BLaER1 treated with 17β-estradiol and CSF1 and Interleukin-3, amounts not matched to agents 10 nM and 100 nM (cell line): ENCODE data around the gene DMRTB1.
"Not testable (repeated sequence)": the region's sequence is repeated elsewhere in the genome, so short reads cannot be mapped to it uniquely, and the experiment has no call there.

Experiments used
- H3K27ac ChIP-seq, 11 experiments: shearing (Covaris generic); formaldehyde crosslinking; 2 replicates each; pipeline ENCODE4 v1.8.1; 2022
- H3K27me3 ChIP-seq, 11 experiments: shearing (Covaris generic); formaldehyde crosslinking; 2 replicates each; pipeline ENCODE4 v1.8.1; 2022
- H3K36me3 ChIP-seq, 11 experiments: shearing (Covaris generic); formaldehyde crosslinking; 2 replicates each; pipeline ENCODE4 v1.8.1; 2022
- H3K4me1 ChIP-seq, 10 experiments: shearing (Covaris generic); formaldehyde crosslinking; 2 replicates each; pipeline ENCODE4 v1.8.1; 2022
- H3K4me2 ChIP-seq, 11 experiments: shearing (Covaris generic); formaldehyde crosslinking; 2 replicates each; pipeline ENCODE4 v1.8.1; 2022
- H3K4me3 ChIP-seq, 10 experiments: shearing (Covaris generic); formaldehyde crosslinking; 2 replicates each; pipeline ENCODE4 v1.8.1; 2022
- H3K9ac ChIP-seq, 11 experiments: shearing (Covaris generic); formaldehyde crosslinking; 2 replicates each; pipeline ENCODE4 v1.8.1; 2022
- H3K9me3 ChIP-seq, 11 experiments: shearing (Covaris generic); formaldehyde crosslinking; replicated peaks in 1 of 11; 2 replicates each; pipeline ENCODE4 v1.8.1; 2022
- H4K20me1 ChIP-seq, 11 experiments: shearing (Covaris generic); formaldehyde crosslinking; 2 replicates each; pipeline ENCODE4 v1.8.1; 2022
- Cebpa-rat ChIP-seq, 11 experiments: shearing (Covaris generic); IDR thresholded peaks; 2 replicates each; pipeline ENCODE4 v1.8.1; 2022

Gene DMRTB1

DNA sequence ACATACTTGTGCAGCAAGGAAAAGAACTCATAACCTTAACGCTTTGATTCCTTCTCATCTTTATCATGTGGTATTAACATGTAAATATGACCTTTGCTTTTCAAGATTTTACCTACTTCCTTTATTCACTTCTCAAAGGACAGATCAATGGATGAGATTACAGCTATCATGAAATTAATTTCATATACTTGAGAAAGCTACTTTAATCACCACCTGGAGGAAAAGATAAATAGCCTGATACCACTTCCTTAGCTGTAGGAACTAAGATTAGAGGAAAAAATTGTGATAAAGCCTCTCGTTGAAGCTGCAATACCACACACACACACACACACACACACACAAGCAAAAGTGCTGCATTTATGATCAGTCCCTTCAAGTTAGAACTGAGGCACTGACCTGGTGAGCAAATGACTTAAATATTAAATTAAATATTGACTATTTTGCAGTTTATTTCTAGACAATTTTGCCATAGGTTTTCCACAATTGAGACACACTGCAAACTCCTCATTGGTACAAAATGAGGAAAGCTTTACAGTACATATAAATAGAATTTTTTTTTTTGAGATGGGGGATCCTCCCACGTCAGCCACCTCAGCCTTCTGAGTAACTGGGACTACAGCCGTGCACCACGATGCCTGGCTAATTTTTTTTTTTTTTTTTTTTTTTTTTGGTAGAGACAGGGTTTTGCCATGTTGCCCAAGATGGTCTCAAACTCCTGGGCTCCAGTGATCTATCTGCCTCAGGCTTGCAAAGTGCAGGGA is 27.2 kb upstream of the DMRTB1 start:
- TF ChIP-seq Cebpa-rat (IDR thresholded peaks at IDR 0.05): no peak
- no peak overlapping the region for H3K27ac ChIP-seq
- no peaks in the 10 kb centered on the region for H3K4me1 ChIP-seq
- no peak overlapping the region for H3K4me3 ChIP-seq
- H3K36me3 ChIP-seq: no peaks in the 10 kb centered on the region
- no peak overlapping the region for H3K4me2 ChIP-seq
- no peaks in the 10 kb centered on the region for H3K9me3 ChIP-seq
- H4K20me1 ChIP-seq: no peaks in the 10 kb centered on the region
- H3K9ac ChIP-seq: no peak overlapping the region
- no peaks in the 10 kb centered on the region for H3K27me3 ChIP-seq

DNA sequence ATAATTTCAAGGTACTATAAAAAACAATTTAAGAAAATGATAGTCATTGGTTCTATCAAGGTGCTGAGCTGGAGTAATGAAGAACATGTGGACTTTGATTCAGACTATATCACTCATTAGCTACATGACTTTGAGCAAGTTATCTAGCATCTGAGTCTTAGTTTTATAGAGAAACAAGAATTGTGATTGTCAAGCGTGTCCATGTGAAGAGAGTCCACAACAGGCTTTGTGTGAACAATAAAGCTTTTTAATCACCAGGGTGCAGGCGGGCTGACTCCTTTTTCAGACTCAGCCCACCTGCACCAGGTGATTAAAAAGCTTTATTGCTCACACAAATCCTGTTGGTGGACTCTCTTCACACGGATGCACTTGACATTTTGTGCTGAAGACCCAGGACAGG is 26.6 kb upstream of the DMRTB1 start:
- no peak overlapping the region for H3K4me3 ChIP-seq
- H3K36me3 ChIP-seq: no peaks in the 10 kb centered on the region
- H3K4me1 ChIP-seq: no peaks in the 10 kb centered on the region
- no peaks in the 10 kb centered on the region for H4K20me1 ChIP-seq
- TF ChIP-seq Cebpa-rat (IDR thresholded peaks at IDR 0.05): no peak
- H3K27ac ChIP-seq: no peak overlapping the region
- no peaks in the 10 kb centered on the region for H3K9me3 ChIP-seq
- H3K9ac ChIP-seq: no peak overlapping the region
- H3K27me3 ChIP-seq: no peaks in the 10 kb centered on the region
- H3K4me2 ChIP-seq: no peak overlapping the region

DNA sequence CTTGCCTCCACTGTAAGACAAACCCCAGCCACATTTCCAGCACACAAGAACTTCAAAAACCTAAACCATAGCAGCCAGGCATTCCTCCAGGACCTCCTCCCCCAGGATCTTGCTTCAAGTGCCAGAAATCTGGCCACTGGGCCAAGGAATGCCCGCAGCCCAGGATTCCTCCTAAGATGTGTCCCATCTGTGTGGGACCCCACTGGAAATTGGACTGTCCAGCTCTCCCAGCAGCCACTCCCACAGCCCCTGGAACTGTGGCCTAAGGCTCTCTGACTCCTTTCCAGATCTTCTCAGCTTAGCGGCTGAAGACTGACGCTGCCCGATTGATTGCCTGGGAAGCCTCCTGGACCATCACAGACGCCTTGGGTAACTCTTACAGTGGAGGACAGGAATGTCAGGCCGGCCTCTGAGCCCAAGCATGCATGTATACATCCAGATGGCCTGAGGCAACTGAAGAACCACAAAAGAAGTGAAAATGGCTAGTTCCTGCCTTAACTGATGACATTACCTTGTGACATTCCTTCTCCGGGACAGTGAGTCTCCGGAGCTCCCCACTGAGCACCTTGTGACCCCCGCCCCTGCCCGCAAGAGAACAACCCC is 24.7 kb upstream of the DMRTB1 start:
- H3K4me3 ChIP-seq, H3K36me3 ChIP-seq, H3K27ac ChIP-seq, H3K27me3 ChIP-seq, H3K4me2 ChIP-seq, H3K9ac ChIP-seq, H3K4me1 ChIP-seq, H4K20me1 ChIP-seq: not testable (repeated sequence)
- peaks cover 12 to 15% (median 13%) of the 10 kb centered on the region in 11 experiments for H3K9me3 ChIP-seq

DNA sequence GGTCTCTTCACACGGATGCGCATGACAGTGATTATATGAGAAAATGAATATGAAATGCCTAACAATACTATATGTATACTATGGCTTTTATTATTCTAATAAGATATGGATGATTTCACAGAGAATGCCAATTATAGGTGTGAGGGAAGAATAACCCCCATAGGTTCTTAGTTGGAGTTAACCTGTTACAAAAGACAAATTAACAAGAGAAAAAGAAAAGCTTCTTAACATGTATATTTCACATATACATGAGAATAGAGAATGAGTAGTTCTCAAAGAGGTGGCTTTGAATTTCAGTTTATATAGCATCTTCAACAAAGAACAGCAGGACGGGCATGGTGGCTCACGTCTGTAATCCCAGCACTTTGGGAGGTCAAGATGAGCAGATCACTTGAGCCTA is 24.0 kb upstream of the DMRTB1 start:
- peaks cover 12 to 15% (median 13%) of the 10 kb centered on the region in 11 experiments for H3K9me3 ChIP-seq
- H3K4me1 ChIP-seq: no peaks in the 10 kb centered on the region
- no peak for TF ChIP-seq Cebpa-rat (IDR thresholded peaks at IDR 0.05)
- H4K20me1 ChIP-seq: no peaks in the 10 kb centered on the region
- H3K36me3 ChIP-seq: no peaks in the 10 kb centered on the region; a peak in 1 of 22 replicates
- no peak overlapping the region for H3K27ac ChIP-seq
- H3K4me3 ChIP-seq: no peak overlapping the region
- H3K4me2 ChIP-seq: no peak overlapping the region
- no peak overlapping the region for H3K9ac ChIP-seq
- no peaks in the 10 kb centered on the region for H3K27me3 ChIP-seq

DNA sequence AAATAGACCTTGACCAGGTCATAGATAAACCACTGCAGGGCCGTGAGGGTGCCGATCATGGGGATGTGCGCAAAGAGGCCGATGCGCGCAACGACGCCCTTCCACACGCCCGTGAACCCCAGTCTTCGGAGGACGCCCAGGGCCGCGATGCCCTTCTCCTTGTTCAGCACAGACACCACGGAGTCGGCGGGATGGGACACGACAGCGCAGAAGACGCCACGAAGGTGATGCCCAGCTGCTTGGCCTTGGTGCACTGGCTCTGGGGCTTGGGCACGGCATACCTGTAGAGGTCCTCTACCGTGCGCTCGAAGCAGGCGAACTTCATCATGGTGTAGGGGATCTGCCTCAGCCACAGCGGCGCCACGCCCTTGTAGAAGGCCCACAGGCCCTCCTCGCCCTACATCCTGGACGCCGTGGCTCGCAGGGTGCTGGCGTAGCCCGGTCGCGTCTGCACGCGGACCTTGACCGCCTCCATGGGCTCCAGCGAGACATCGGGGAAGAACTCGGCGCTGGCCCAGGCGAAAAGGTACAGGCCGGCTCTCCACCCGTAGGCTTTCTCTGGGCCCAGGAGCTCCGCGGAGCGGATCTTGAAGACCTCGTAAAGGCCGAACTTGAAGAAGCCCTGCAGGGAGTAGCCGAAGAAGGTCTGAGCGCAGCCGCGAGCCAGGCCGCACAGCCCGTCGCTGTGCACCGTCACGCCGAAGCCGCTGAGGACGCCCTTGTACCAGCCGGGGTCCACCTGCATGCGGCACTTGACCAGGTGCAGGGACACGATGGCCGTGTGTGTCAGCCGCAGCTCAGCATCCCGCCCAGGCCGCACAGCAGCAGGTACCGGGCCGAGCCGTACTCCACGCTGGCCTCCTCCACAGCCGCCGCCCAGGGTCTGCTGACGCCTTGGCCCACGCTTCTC is 20.5 kb upstream of the DMRTB1 start:
- no peaks in the 10 kb centered on the region for H3K27me3 ChIP-seq
- H4K20me1 ChIP-seq: no peaks in the 10 kb centered on the region
- no peak overlapping the region for H3K27ac ChIP-seq
- 0 out of 20 replicates have a peak, but pooled peaks cover 0 to 4% (median 0%) of the 10 kb centered on the region in 10 experiments for H3K4me1 ChIP-seq
- peaks cover 12 to 15% (median 13%) of the 10 kb centered on the region in 11 experiments for H3K9me3 ChIP-seq
- no peak overlapping the region for H3K4me2 ChIP-seq
- no peak for TF ChIP-seq Cebpa-rat (IDR thresholded peaks at IDR 0.05)
- no peaks in the 10 kb centered on the region; a peak in 1 of 22 replicates for H3K36me3 ChIP-seq
- H3K4me3 ChIP-seq: no peak overlapping the region
- H3K9ac ChIP-seq: no peak overlapping the region

DNA sequence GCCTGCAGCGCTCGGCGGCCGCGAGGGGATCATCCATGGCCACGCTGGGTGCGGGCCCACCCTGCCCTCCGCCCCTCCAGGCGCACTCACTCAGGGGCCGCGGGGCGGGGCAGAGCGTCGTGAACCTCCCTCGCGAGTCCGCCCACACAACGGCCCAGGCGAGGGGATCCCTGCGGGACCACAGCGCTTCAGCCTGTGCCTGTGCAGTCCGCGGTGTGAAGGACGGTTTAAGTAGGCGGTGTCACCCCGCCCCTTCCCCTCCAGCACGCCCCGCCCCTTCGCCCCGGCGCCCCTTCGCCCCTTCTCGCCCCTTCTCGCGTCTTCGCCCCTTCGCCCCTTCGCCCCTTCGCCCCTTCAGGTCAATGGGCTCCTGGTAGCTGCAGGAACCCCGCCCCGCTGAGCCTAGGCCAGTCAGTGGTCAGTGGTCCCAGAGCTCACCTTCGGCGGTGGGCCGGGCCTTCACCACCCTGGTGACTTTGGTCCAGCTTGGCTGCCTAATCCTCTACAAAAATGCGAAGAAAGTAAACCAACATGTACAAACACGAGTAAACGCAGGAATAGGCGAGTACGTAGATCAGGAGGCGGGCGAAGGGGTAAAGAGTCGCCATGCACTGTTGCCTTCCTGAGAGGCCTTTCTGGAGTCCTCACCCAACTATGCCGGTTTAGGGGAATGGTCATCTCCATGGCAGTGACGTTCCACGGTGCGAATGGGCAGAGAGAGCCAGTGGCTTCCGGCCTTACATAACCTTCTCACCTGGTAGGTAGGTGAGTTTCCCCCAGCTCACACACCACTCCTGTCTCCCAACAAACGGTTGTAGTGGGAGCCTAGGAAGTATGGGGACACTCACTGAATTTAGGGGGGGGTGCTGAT is 19.6 kb upstream of the DMRTB1 start:
- no peak for TF ChIP-seq Cebpa-rat (IDR thresholded peaks at IDR 0.05)
- Histone ChIP-seq H3K9ac (no peak overlapping the region), H3K4me1 (0 out of 20 replicates have a peak, but pooled peaks cover 0 to 4% (median 0%) of the 10 kb centered on the region in 10 experiments), H3K36me3 (no peaks in the 10 kb centered on the region; a peak in 1 of 22 replicates), H3K4me3 (no peak overlapping the region), H3K27ac (no peak overlapping the region), H4K20me1 (no peaks in the 10 kb centered on the region), H3K27me3 (no peaks in the 10 kb centered on the region), H3K9me3 (peaks cover 12 to 15% (median 13%) of the 10 kb centered on the region in 11 experiments), H3K4me2 (no peak overlapping the region)

DNA sequence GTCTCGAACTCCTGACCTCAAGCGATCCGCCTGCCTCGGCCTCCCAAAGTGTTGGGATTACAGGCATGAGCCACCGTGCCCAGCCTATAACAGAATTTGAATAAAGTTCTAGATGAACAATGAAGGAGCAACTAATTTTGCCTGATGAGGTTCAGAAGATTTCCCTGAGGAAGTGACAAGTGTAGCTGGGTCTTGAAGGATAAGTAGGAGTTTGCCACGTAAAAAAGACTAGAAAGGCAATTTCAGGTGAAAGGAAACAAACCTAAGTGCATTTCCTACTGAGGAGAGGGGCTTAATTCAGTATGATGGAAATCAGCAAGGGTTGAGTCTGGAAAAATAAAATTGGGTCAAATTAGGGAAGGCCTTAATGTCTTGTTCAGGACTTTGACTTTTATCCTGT is 18.6 kb upstream of the DMRTB1 start:
- Histone ChIP-seq H3K9me3 (peaks cover 12 to 15% (median 13%) of the 10 kb centered on the region in 11 experiments), H3K4me2 (no peak overlapping the region), H3K27ac (no peak overlapping the region), H3K27me3 (no peaks in the 10 kb centered on the region), H4K20me1 (no peaks in the 10 kb centered on the region), H3K4me1 (0 out of 20 replicates have a peak, but pooled peaks cover 0 to 4% (median 0%) of the 10 kb centered on the region in 10 experiments), H3K36me3 (no peaks in the 10 kb centered on the region; a peak in 1 of 22 replicates), H3K9ac (no peak overlapping the region), H3K4me3 (no peak overlapping the region)
- TF ChIP-seq Cebpa-rat (IDR thresholded peaks at IDR 0.05): no peak

DNA sequence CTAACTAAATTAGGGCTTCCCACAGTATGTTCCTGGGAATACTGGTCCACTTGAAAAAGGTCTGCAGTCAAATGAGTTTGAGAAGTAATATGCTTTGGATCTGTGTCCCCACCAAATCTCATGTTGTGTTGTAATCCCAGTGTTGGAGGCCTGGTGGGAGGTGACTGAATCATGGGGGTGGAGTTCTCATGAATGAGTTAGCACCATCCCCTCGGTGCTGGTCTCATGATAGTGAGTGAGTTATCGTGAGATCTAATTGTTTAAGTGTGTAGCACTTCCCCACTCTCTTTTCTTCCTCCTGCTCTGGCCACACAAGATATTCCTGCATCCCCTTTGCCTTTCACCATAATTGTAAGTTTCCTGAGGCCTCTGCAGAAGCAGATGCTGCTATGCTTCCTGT is 16.9 kb upstream of the DMRTB1 start:
- H3K9me3 ChIP-seq: peaks cover 12 to 15% (median 13%) of the 10 kb centered on the region in 11 experiments
- 0 out of 20 replicates have a peak, but pooled peaks cover 0 to 4% (median 0%) of the 10 kb centered on the region in 10 experiments for H3K4me1 ChIP-seq
- H3K4me2 ChIP-seq: no peak overlapping the region
- H3K4me3 ChIP-seq: no peak overlapping the region
- no peaks in the 10 kb centered on the region; a peak in 1 of 22 replicates for H3K36me3 ChIP-seq
- no peak for TF ChIP-seq Cebpa-rat (IDR thresholded peaks at IDR 0.05)
- no peak overlapping the region for H3K27ac ChIP-seq
- H4K20me1 ChIP-seq: no peaks in the 10 kb centered on the region
- no peaks in the 10 kb centered on the region for H3K27me3 ChIP-seq
- H3K9ac ChIP-seq: no peak overlapping the region
